Measurements from ENCODE around the gene FKBP2.
"Not testable (repeated sequence)": the region's sequence is repeated elsewhere in the genome, so short reads cannot be mapped to it uniquely, and the experiment has no call there.

DNA sequence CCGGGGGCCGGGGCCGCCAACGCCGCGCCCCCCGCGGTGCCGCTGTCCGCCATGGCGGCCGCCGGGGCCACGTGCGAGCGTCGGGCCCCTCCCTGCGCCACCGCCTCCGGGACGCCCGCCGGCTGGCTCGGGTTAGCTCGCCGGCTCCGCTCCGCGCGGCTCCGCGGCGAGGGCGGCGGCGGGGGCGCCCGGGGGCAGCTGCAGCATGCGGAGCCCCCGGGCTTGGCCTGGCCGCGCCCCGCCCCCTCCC lies 5.7 kb downstream of the FKBP2 start:
- TF ChIP-seq POLR2A (IDR thresholded peaks at IDR 0.05), result peak; percentile 3 to 67
- TF ChIP-seq, protein P1, sequence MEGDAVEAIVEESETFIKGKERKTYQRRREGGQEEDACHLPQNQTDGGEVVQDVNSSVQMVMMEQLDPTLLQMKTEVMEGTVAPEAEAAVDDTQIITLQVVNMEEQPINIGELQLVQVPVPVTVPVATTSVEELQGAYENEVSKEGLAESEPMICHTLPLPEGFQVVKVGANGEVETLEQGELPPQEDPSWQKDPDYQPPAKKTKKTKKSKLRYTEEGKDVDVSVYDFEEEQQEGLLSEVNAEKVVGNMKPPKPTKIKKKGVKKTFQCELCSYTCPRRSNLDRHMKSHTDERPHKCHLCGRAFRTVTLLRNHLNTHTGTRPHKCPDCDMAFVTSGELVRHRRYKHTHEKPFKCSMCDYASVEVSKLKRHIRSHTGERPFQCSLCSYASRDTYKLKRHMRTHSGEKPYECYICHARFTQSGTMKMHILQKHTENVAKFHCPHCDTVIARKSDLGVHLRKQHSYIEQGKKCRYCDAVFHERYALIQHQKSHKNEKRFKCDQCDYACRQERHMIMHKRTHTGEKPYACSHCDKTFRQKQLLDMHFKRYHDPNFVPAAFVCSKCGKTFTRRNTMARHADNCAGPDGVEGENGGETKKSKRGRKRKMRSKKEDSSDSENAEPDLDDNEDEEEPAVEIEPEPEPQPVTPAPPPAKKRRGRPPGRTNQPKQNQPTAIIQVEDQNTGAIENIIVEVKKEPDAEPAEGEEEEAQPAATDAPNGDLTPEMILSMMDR (IDR thresholded peaks at IDR 0.05 in 4 of 5, conservative IDR thresholded peaks at IDR 0.05 in 1 of 5), result not testable (repeated sequence)

Data from gastrocnemius medialis (tissue), 4 donors.